Keratinocyte (primary cell): ENCODE measurements around the gene PTEN. TPM values are rescaled to one million over a fixed set of nuclear protein-coding genes. Genes with fewer than 3 reads are reported as not detected.

ENCODE experiments used
- DNase-seq: peaks from one replicate; pipeline ENCODE4 v3.0.0-alpha.2; 2011; ENCODE audit warnings: low read depth, missing footprints, low spot score
- FAIRE-seq: peaks from 2 replicates; lab custom pipeline; 2011; peaks lifted over from hg19 to GRCh38; lab: Jason Lieb, UNC
- H2AFZ ChIP-seq: 2 replicates; pipeline ENCODE4 v1.6.0; 2012; ENCODE audit warnings: low read length, control low read depth, inconsistent platforms; ENCODE audit not compliant: control insufficient read depth
- H3K27ac ChIP-seq: 2 replicates; pipeline ENCODE4 v1.5.1; 2011; ENCODE audit warnings: low read length; ENCODE audit not compliant: control insufficient read depth, insufficient read depth
- H3K27me3 ChIP-seq: 3 replicates; pipeline ENCODE4 v1.6.0; 2011; ENCODE audit warnings: low read length; ENCODE audit not compliant: control insufficient read depth, insufficient read depth; ENCODE audit errors: extremely low read depth
- H3K36me3 ChIP-seq, 2 experiments: 2 replicates in 1 of 2; 3 replicates in 1 of 2; pipeline ENCODE4 v1.5.1; 2011; ENCODE audit warnings: low read length in 2 of 2, mild to moderate bottlenecking in 1 of 2; ENCODE audit not compliant: control insufficient read depth in 2 of 2, insufficient read depth in 2 of 2; ENCODE audit errors: extremely low read depth in 1 of 2
- H3K4me1 ChIP-seq: 3 replicates; pipeline ENCODE4 v1.5.1; 2011; ENCODE audit warnings: low read length; ENCODE audit not compliant: control insufficient read depth, insufficient read depth; ENCODE audit errors: extremely low read depth
- H3K4me2 ChIP-seq: 3 replicates; pipeline ENCODE4 v1.6.0; 2011; ENCODE audit warnings: low read depth, low read length; ENCODE audit not compliant: control insufficient read depth, insufficient read depth; ENCODE audit errors: extremely low read depth
- H3K4me3 ChIP-seq, 3 experiments: fragments of 200-600 bp in 1 of 3; sonication (generic) in 1 of 3; 2 replicates in 2 of 3; 3 replicates in 1 of 3; pipeline ENCODE4 v1.5.1; 2011 to 2016; ENCODE audit warnings: low read length in 3 of 3, mild to moderate bottlenecking in 3 of 3, control low read depth in 2 of 3, inconsistent platforms in 1 of 3, low read depth in 1 of 3, mixed read lengths in 1 of 3, mixed run types in 1 of 3, moderate library complexity in 1 of 3; ENCODE audit not compliant: control insufficient read depth in 2 of 3, insufficient read depth in 2 of 3; ENCODE audit errors: extremely low read depth in 1 of 3
- H3K79me2 ChIP-seq: 2 replicates; pipeline ENCODE4 v1.6.0; 2012; ENCODE audit warnings: low read length; ENCODE audit not compliant: control insufficient read depth, insufficient read depth
- H3K9ac ChIP-seq: 3 replicates; pipeline ENCODE4 v1.6.0; 2011; ENCODE audit warnings: low read length; ENCODE audit not compliant: control insufficient read depth, insufficient read depth; ENCODE audit errors: extremely low read depth
- H3K9me1 ChIP-seq: 3 replicates; pipeline ENCODE4 v1.6.0; 2011; ENCODE audit warnings: low read length; ENCODE audit not compliant: control insufficient read depth, insufficient read depth; ENCODE audit errors: extremely low read depth
- H3K9me3 ChIP-seq: 2 replicates; pipeline ENCODE4 v1.5.1; 2012; ENCODE audit warnings: low read depth, low read length; ENCODE audit not compliant: control insufficient read depth
- H4K20me1 ChIP-seq: 3 replicates; pipeline ENCODE4 v1.6.0; 2011; ENCODE audit warnings: low read length; ENCODE audit not compliant: control insufficient read depth, insufficient read depth; ENCODE audit errors: extremely low read depth
- CTCF ChIP-seq, 3 experiments: IDR thresholded peaks in 1 of 3; conservative IDR thresholded peaks in 1 of 3; optimal IDR thresholded peaks in 1 of 3; 2 replicates in 2 of 3; 3 replicates in 1 of 3; pipeline versions ENCODE3 to v1.5.1; 2011; ENCODE audit warnings: low read length in 3 of 3, mild to moderate bottlenecking in 3 of 3, moderate library complexity in 2 of 3, control low read depth in 1 of 3, inconsistent platforms in 1 of 3; ENCODE audit not compliant: insufficient read depth in 2 of 3; ENCODE audit errors: extremely low read depth in 1 of 3
- EZH2 ChIP-seq: IDR thresholded peaks from one replicate; pipeline ENCODE4 v1.6.1; 2012; ENCODE audit warnings: inconsistent platforms, mild to moderate bottlenecking, low read length, moderate library complexity
- dilution Hi-C: fragments of 300-500 bp; cut with MboI; formaldehyde crosslinking; loops from one replicate; pipeline ENCODE4 v1.7.0; 2020; ENCODE audit warnings: low sequenced_read_pairs; ENCODE audit not compliant: extremely low pct_ligation_motif_present
- polyA plus RNA-seq, 5 experiments: library from polyadenylated mRNA; depleted of rRNA in 3 of 5; stranded (reverse) in 3 of 5; stranded (forward) in 1 of 5; unstranded in 1 of 5; fragments of >200 nt; gene quantifications; 1 replicate in 1 of 5; 2 replicates in 3 of 5; 3 replicates in 1 of 5; pipeline versions ENCODE4 v1.2.1 to v1.2.3, GENCODE V29; 2011 to 2012; ENCODE audit warnings: missing spikeins in 2 of 5, low read depth in 1 of 5, low replicate concordance in 1 of 5

PTEN gene
- polyA plus RNA-seq, 1 donor (not counting 4 experiments of a cell fraction or from before 2014, with no cell fraction given): 39.4 TPM

- Histone ChIP-seq H3K9me1 (no peaks in the 10 kb centered on the region), H2AFZ (no peak overlapping the region), H4K20me1 (no peaks in the 10 kb centered on the region), H3K36me3 (no peaks in the 10 kb centered on the region), H3K27ac (no peak overlapping the region), H3K4me1 (no peaks in the 10 kb centered on the region), H3K9me3 (no peaks in the 10 kb centered on the region), H3K9ac (no peak overlapping the region), H3K79me2 (no peaks in the 10 kb centered on the region), H3K4me2 (no peak overlapping the region), H3K4me3 (no peak overlapping the region), H3K27me3 (no peaks in the 10 kb centered on the region)
- no peak for DNase-seq
- no peak for FAIRE-seq
- TF ChIP-seq EZH2 (no peak), CTCF (optimal IDR thresholded peaks at IDR 0.05 in 1 of 3, IDR thresholded peaks at IDR 0.05 in 1 of 3, conservative IDR thresholded peaks at IDR 0.05 in 1 of 3; ENCODE audit: extremely low read depth in 1 of 3, insufficient read depth in 2 of 3, low read length in 3 of 3) (no peak)
- dilution Hi-C loops: no loop called here
Measured at GRCh38 chr10:87987206-87987605, 123.8 kb downstream of the PTEN start.

GRCh38 chr10:87991946-87992345 is 128.5 kb downstream of the PTEN start:
- no peak overlapping the region for H3K4me3 ChIP-seq
- no peaks in the 10 kb centered on the region for H3K79me2 ChIP-seq
- H3K9me1 ChIP-seq: no peaks in the 10 kb centered on the region
- no peak for FAIRE-seq
- no peaks in the 10 kb centered on the region for H3K9me3 ChIP-seq
- dilution Hi-C loops: no loop called here
- H3K36me3 ChIP-seq: no peaks in the 10 kb centered on the region
- DNase-seq: no peak
- H2AFZ ChIP-seq: no peak overlapping the region
- no peak for TF ChIP-seq CTCF (optimal IDR thresholded peaks at IDR 0.05 in 1 of 3, IDR thresholded peaks at IDR 0.05 in 1 of 3, conservative IDR thresholded peaks at IDR 0.05 in 1 of 3; ENCODE audit: extremely low read depth in 1 of 3, insufficient read depth in 2 of 3, low read length in 3 of 3)
- no peak for TF ChIP-seq EZH2
- no peak overlapping the region for H3K9ac ChIP-seq
- H3K4me1 ChIP-seq: no peaks in the 10 kb centered on the region
- H4K20me1 ChIP-seq: no peaks in the 10 kb centered on the region
- no peaks in the 10 kb centered on the region for H3K27me3 ChIP-seq
- no peak overlapping the region for H3K27ac ChIP-seq
- no peak overlapping the region for H3K4me2 ChIP-seq
